IMR-90 (cell line): ENCODE data around the gene MREG. TPM values are rescaled to one million over a fixed set of nuclear protein-coding genes. Genes with fewer than 3 reads are reported as not detected.

Experiments used
- ATAC-seq: fragments of 200-7000 bp; cut with Tn5 transposase; 2 replicates; pipeline ENCODE4 v1.9.1; 2020; ENCODE audit warnings: low read depth, mild to moderate bottlenecking, moderate library complexity
- BruUV-seq: library from RNA; stranded (reverse); fragments of 400-500 nt; replicated peaks from 2 replicates; lab custom pipeline; 2021; lab: Mats Ljungman, UMichigan
- CTCF ChIA-PET: fragments of 300-600 bp; formaldehyde crosslinking; extraction: SDS; loops from one replicate; lab custom pipeline; 2021; ENCODE audit warnings: antibody characterized with exemption; lab: Yijun Ruan, JAX
- POLR2A ChIA-PET: fragments of 300-600 bp; sonication (Branson Sonifier 250); formaldehyde crosslinking; loops from one replicate; lab custom pipeline; 2022; ENCODE audit warnings: antibody characterized with exemption; ENCODE audit not compliant: unreplicated experiment; lab: Charles Lee
- DNase-seq: peaks from one replicate; pipeline ENCODE4 v3.0.0; 2013
- H2AFZ ChIP-seq: replicated peaks from 2 replicates; pipeline ENCODE3; 2013; ENCODE audit warnings: low read length, mild to moderate bottlenecking; ENCODE audit not compliant: poor library complexity
- H2AK5ac ChIP-seq: 2 replicates; pipeline ENCODE4 v1.6.1; 2013; ENCODE audit warnings: low read depth, low read length, inconsistent platforms
- H2AK9ac ChIP-seq: replicated peaks from 2 replicates; pipeline ENCODE3; 2013; ENCODE audit warnings: mild to moderate bottlenecking, low read depth, low read length, moderate library complexity; ENCODE audit not compliant: poor library complexity
- H2BK120ac ChIP-seq: 2 replicates; pipeline ENCODE4 v1.6.1; 2013; ENCODE audit warnings: low read depth, low read length, inconsistent platforms
- H2BK15ac ChIP-seq: 3 replicates; pipeline ENCODE4 v1.6.1; 2013; ENCODE audit warnings: low read depth, low read length, inconsistent platforms
- H2BK20ac ChIP-seq: 2 replicates; pipeline ENCODE4 v1.6.1; 2013; ENCODE audit warnings: low read depth, mild to moderate bottlenecking, inconsistent platforms, low read length, moderate library complexity
- H2BK5ac ChIP-seq: 2 replicates; pipeline ENCODE4 v1.6.1; 2013; ENCODE audit warnings: mild to moderate bottlenecking, low read depth, low read length, inconsistent platforms; ENCODE audit not compliant: poor library complexity, severe bottlenecking
- H3K14ac ChIP-seq: replicated peaks from 2 replicates; pipeline ENCODE4 v1.6.1; 2013; ENCODE audit warnings: low read depth, low read length, inconsistent platforms
- H3K18ac ChIP-seq: 2 replicates; pipeline ENCODE4 v1.6.1; 2013; ENCODE audit warnings: low read depth, low read length, control low read depth
- H3K23ac ChIP-seq: 2 replicates; pipeline ENCODE4 v1.6.1; 2013; ENCODE audit warnings: low read depth, low read length, inconsistent platforms
- H3K27ac ChIP-seq: 2 replicates; pipeline ENCODE4 v1.5.1; 2013; ENCODE audit warnings: mild to moderate bottlenecking, control low read depth, low read length; ENCODE audit not compliant: insufficient read depth
- H3K27me3 ChIP-seq: 2 replicates; pipeline ENCODE4 v1.6.1; 2013; ENCODE audit warnings: low read length; ENCODE audit not compliant: control insufficient read depth, insufficient read depth
- H3K36me3 ChIP-seq: 2 replicates; pipeline ENCODE4 v1.6.1; 2013; ENCODE audit warnings: low read length, mixed read lengths; ENCODE audit not compliant: control insufficient read depth, insufficient read depth
- H3K4ac ChIP-seq: 2 replicates; pipeline ENCODE4 v1.6.1; 2013; ENCODE audit warnings: low read depth, low read length, inconsistent platforms
- H3K4me1 ChIP-seq: 2 replicates; pipeline ENCODE4 v1.6.1; 2013; ENCODE audit warnings: low read length, mixed read lengths; ENCODE audit not compliant: control insufficient read depth, insufficient read depth
- H3K4me2 ChIP-seq: 2 replicates; pipeline ENCODE4 v1.6.1; 2013; ENCODE audit warnings: low read depth, mild to moderate bottlenecking, control low read depth, low read length, moderate library complexity
- H3K4me3 ChIP-seq: 2 replicates; pipeline ENCODE4 v1.5.1; 2013; ENCODE audit warnings: low read depth, mild to moderate bottlenecking, control low read depth, low read length, moderate library complexity; ENCODE audit not compliant: insufficient read depth
- H3K56ac ChIP-seq: 2 replicates; pipeline ENCODE4 v1.6.1; 2013; ENCODE audit warnings: low read length, inconsistent platforms; ENCODE audit not compliant: insufficient read depth; ENCODE audit errors: extremely low read depth
- H3K79me1 ChIP-seq, 2 experiments: 2 replicates each; pipeline ENCODE4 v1.6.1; 2013; ENCODE audit warnings: low read length in 2 of 2, inconsistent platforms in 1 of 2, low read depth in 1 of 2
- H3K9ac ChIP-seq: 2 replicates; pipeline ENCODE4 v1.6.1; 2013; ENCODE audit warnings: low read depth, low read length, control low read depth
- H3K9me1 ChIP-seq: 2 replicates; pipeline ENCODE4 v1.6.1; 2013; ENCODE audit warnings: low read length, inconsistent platforms; ENCODE audit not compliant: insufficient read depth
- H3K9me3 ChIP-seq: 2 replicates; pipeline ENCODE4 v1.6.1; 2013; ENCODE audit warnings: low read length; ENCODE audit not compliant: control insufficient read depth, insufficient read depth
- H4K20me1 ChIP-seq: 2 replicates; pipeline ENCODE4 v1.6.1; 2013; ENCODE audit warnings: low read length, inconsistent platforms; ENCODE audit not compliant: insufficient read depth
- H4K5ac ChIP-seq: 2 replicates; pipeline ENCODE4 v1.6.1; 2013; ENCODE audit warnings: mild to moderate bottlenecking, low read depth, low read length, control low read depth
- H4K8ac ChIP-seq, 2 experiments: 2 replicates each; pipeline ENCODE4 v1.6.1; 2013; ENCODE audit warnings: low read depth in 2 of 2, low read length in 2 of 2, control low read depth in 1 of 2, inconsistent platforms in 1 of 2
- H4K91ac ChIP-seq: 2 replicates; pipeline ENCODE4 v1.6.1; 2013; ENCODE audit warnings: low read depth, low read length, inconsistent platforms; ENCODE audit not compliant: insufficient read depth
- BHLHE40 ChIP-seq: fragments of 150-350 bp; IDR thresholded peaks from 2 replicates; pipeline ENCODE4 v1.6.1; 2016; ENCODE audit warnings: mild to moderate bottlenecking, low read depth, low read length
- CEBPB ChIP-seq: IDR thresholded peaks from 2 replicates; pipeline ENCODE4 v1.6.1; 2012; ENCODE audit warnings: low read depth, low read length, improper control_type of control experiment
- CHD1 ChIP-seq: IDR thresholded peaks from 2 replicates; pipeline ENCODE4 v1.6.1; 2012; ENCODE audit warnings: low read depth, low read length, improper control_type of control experiment
- MAZ ChIP-seq: IDR thresholded peaks from 2 replicates; pipeline ENCODE4 v1.6.1; 2012; ENCODE audit warnings: low read depth, mild to moderate bottlenecking, low read length, improper control_type of control experiment, moderate library complexity, borderline replicate concordance
- MXI1 ChIP-seq: IDR thresholded peaks from 2 replicates; pipeline ENCODE4 v1.6.1; 2012; ENCODE audit warnings: low read depth, mild to moderate bottlenecking, low read length, moderate library complexity, borderline replicate concordance
- NFE2L2 ChIP-seq: fragments of 150-350 bp; IDR thresholded peaks from 2 replicates; pipeline ENCODE4 v1.6.1; 2016; ENCODE audit warnings: low read depth, mild to moderate bottlenecking, low read length
- POLR2A ChIP-seq: IDR thresholded peaks from 2 replicates; pipeline ENCODE4 v1.6.1; 2012; ENCODE audit warnings: mild to moderate bottlenecking, low read depth, low read length
- RAD21 ChIP-seq: IDR thresholded peaks from 2 replicates; pipeline ENCODE4 v1.6.1; 2012; ENCODE audit warnings: low read length, improper control_type of control experiment
- RCOR1 ChIP-seq: IDR thresholded peaks from 2 replicates; pipeline ENCODE4 v1.6.1; 2012; ENCODE audit warnings: mild to moderate bottlenecking, low read length, improper control_type of control experiment; ENCODE audit not compliant: insufficient replicate concordance
- RFX5 ChIP-seq: IDR thresholded peaks from 2 replicates; pipeline ENCODE4 v1.8.0; 2012; ENCODE audit warnings: low read depth, mild to moderate bottlenecking, low read length, moderate library complexity
- SMC3 ChIP-seq: fragments of 150-350 bp; IDR thresholded peaks from 2 replicates; pipeline ENCODE4 v1.6.1; 2016; ENCODE audit warnings: low read depth, mild to moderate bottlenecking, antibody characterized with exemption, low read length, moderate library complexity
- WGBS, 2 experiments: methylation state at CpG; one replicate each; pipeline versions ENCODE4 v1.1.5 to v1.1.7; 2013; ENCODE audit warnings: missing lambda C conversion rate in 2 of 2; ENCODE audit not compliant: insufficient read length in 1 of 2; ENCODE audit errors: extremely low coverage in 2 of 2; 5-methylcytosine and 5-hydroxymethylcytosine counted together
- dilution Hi-C: fragments of 300-500 bp; cut with HindIII; formaldehyde crosslinking; loops from one replicate; pipeline ENCODE4 v1.14.3; 2018; ENCODE audit warnings: low sequenced_read_pairs; ENCODE audit not compliant: unreplicated experiment
- in situ Hi-C: fragments of 300-500 bp; cut with MboI; formaldehyde crosslinking; loops from 3 replicates; pipeline ENCODE4 v1.14.3; 2019; ENCODE audit warnings: low sequenced_read_pairs, inconsistent platforms, mixed read lengths
- intact Hi-C: fragments of 100-400 bp; cut with micrococcal nuclease; formaldehyde crosslinking; loops from 2 replicates; pipeline ENCODE4 v1.10.0; 2022
- polyA plus RNA-seq, 3 experiments: library from polyadenylated mRNA; depleted of rRNA; stranded (reverse); fragments of >200 nt; gene quantifications; 2 replicates each; pipeline ENCODE4 v1.2.3, GENCODE V29; 2012; ENCODE audit warnings: low replicate concordance in 1 of 3
- total RNA-seq: library from RNA; depleted of rRNA; stranded (reverse); fragments of >200 nt; gene quantifications from 2 replicates; pipeline ENCODE4 v1.2.3, GENCODE V29; 2012
- TF ChIP-seq, protein P1 (sequence below): conservative IDR thresholded peaks from 2 replicates; pipeline ENCODE4 v1.5.1; 2012; ENCODE audit warnings: mild to moderate bottlenecking, low read depth, low read length, improper control_type of control experiment
- TF ChIP-seq, protein P2 (sequence below): fragments of 150-350 bp; IDR thresholded peaks from 2 replicates; pipeline ENCODE4 v1.6.1; 2016; ENCODE audit warnings: low read depth, mild to moderate bottlenecking, low read length, moderate library complexity, borderline replicate concordance
- TF ChIP-seq, protein P3 (sequence below): fragments of 150-350 bp; IDR thresholded peaks from 2 replicates; pipeline ENCODE4 v1.6.1; 2017; ENCODE audit warnings: mild to moderate bottlenecking, antibody characterized with exemption, low read length, low read depth

The MREG gene
- total and polyA plus RNA-seq, 2 of the 4 experiments (the other 2 are of a cell fraction) = 1.0 to 1.8 TPM

- Histone ChIP-seq H2AFZ (no peak overlapping the region), H3K56ac (no peak overlapping the region), H2AK9ac (no peak overlapping the region), H2BK5ac (no peak overlapping the region), H2BK20ac (no peak overlapping the region), H3K9ac (no peak overlapping the region), H3K4ac (no peak overlapping the region), H3K9me1 (no peaks in the 10 kb centered on the region), H4K91ac (no peak overlapping the region), H3K9me3 (no peaks in the 10 kb centered on the region), H3K18ac (no peak overlapping the region), H3K79me1 (no peaks in the 10 kb centered on the region), H4K8ac (no peak overlapping the region), H2BK15ac (no peak overlapping the region), H3K27me3 (no peaks in the 10 kb centered on the region), H3K4me2 (no peak overlapping the region), H3K23ac (no peak overlapping the region), H4K5ac (no peak overlapping the region), H2BK120ac (no peak overlapping the region), H3K36me3 (no peaks in the 10 kb centered on the region), H3K4me1 (peaks cover 2% of the 10 kb centered on the region; the same call in 1 of the 2 replicates), H3K27ac (no peak overlapping the region), H3K4me3 (no peak overlapping the region), H2AK5ac (no peak overlapping the region), H3K14ac (no peak overlapping the region), H4K20me1 (no peaks in the 10 kb centered on the region)
- no CpG with 5 or more reads among the region's 1 CpG for WGBS, 2 experiments
- ChIA-PET CTCF (no interaction called here), POLR2A (no interaction called here)
- dilution Hi-C loops = no loop called here
- DNase-seq (no peak), ATAC-seq (no peak)
- intact Hi-C loops = no loop called here
- BruUV-seq = no TSS peak
- TF ChIP-seq, protein P1, sequence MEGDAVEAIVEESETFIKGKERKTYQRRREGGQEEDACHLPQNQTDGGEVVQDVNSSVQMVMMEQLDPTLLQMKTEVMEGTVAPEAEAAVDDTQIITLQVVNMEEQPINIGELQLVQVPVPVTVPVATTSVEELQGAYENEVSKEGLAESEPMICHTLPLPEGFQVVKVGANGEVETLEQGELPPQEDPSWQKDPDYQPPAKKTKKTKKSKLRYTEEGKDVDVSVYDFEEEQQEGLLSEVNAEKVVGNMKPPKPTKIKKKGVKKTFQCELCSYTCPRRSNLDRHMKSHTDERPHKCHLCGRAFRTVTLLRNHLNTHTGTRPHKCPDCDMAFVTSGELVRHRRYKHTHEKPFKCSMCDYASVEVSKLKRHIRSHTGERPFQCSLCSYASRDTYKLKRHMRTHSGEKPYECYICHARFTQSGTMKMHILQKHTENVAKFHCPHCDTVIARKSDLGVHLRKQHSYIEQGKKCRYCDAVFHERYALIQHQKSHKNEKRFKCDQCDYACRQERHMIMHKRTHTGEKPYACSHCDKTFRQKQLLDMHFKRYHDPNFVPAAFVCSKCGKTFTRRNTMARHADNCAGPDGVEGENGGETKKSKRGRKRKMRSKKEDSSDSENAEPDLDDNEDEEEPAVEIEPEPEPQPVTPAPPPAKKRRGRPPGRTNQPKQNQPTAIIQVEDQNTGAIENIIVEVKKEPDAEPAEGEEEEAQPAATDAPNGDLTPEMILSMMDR = no peak
- TF ChIP-seq, protein P2, sequence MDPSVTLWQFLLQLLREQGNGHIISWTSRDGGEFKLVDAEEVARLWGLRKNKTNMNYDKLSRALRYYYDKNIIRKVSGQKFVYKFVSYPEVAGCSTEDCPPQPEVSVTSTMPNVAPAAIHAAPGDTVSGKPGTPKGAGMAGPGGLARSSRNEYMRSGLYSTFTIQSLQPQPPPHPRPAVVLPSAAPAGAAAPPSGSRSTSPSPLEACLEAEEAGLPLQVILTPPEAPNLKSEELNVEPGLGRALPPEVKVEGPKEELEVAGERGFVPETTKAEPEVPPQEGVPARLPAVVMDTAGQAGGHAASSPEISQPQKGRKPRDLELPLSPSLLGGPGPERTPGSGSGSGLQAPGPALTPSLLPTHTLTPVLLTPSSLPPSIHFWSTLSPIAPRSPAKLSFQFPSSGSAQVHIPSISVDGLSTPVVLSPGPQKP = no peak
- no peak for TF ChIP-seq CEBPB
- TF ChIP-seq SMC3 = no peak
- no peak for TF ChIP-seq RAD21
- TF ChIP-seq, protein P3, sequence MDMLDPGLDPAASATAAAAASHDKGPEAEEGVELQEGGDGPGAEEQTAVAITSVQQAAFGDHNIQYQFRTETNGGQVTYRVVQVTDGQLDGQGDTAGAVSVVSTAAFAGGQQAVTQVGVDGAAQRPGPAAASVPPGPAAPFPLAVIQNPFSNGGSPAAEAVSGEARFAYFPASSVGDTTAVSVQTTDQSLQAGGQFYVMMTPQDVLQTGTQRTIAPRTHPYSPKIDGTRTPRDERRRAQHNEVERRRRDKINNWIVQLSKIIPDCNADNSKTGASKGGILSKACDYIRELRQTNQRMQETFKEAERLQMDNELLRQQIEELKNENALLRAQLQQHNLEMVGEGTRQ = no peak
- TF ChIP-seq RCOR1 = no peak
- no peak for TF ChIP-seq RFX5
- no peak for TF ChIP-seq BHLHE40
- TF ChIP-seq MAZ = no peak
- no peak for TF ChIP-seq CHD1
- no peak for TF ChIP-seq MXI1
- TF ChIP-seq POLR2A = no peak
- no peak for TF ChIP-seq NFE2L2
- in situ Hi-C loops = no loop called here
Measured at GRCh38 chr2:216016581-216016980, 3.2 kb upstream of the MREG start.
